ENCODE data around the gene NLGN2. TPM values are rescaled to one million over a fixed set of nuclear protein-coding genes. Genes with fewer than 3 reads are reported as not detected.
A peak's percentile ranks its signal among the peaks of the same experiment; 100 is the strongest.

Gene NLGN2
- total RNA-seq, 4 donors from 2014 or later: 12.0 to 30.2 (median 19.0) TPM

DNA sequence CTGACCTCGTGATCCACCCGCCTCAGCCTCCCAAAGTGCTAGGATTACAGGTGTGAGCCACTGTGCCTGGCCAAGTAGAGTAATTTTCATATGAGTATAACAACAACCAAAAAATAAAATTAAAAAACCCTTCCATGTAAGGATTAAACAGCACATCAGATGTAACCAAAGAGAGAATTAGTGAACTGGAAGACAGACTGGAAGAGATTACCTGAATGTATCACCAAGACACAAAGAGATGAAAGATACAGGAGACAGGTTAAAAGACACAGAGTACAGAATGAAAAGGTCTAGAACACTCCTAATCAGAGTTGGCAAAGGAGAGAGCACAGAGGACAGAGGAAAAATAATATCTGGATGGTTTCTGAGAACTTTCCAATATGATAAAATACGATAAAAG is 28.5 kb upstream of the NLGN2 start:
- intact Hi-C loops (cut with DNase I): no loop called here
- no peak overlapping the region for H3K4me3 ChIP-seq
- TF ChIP-seq EP300 (IDR thresholded peaks at IDR 0.05) (no peak), POLR2A (IDR thresholded peaks at IDR 0.05; ENCODE audit: low read depth) (no peak), POLR2AphosphoS5 (IDR thresholded peaks at IDR 0.05) (no peak)
- TF ChIP-seq, protein P1, sequence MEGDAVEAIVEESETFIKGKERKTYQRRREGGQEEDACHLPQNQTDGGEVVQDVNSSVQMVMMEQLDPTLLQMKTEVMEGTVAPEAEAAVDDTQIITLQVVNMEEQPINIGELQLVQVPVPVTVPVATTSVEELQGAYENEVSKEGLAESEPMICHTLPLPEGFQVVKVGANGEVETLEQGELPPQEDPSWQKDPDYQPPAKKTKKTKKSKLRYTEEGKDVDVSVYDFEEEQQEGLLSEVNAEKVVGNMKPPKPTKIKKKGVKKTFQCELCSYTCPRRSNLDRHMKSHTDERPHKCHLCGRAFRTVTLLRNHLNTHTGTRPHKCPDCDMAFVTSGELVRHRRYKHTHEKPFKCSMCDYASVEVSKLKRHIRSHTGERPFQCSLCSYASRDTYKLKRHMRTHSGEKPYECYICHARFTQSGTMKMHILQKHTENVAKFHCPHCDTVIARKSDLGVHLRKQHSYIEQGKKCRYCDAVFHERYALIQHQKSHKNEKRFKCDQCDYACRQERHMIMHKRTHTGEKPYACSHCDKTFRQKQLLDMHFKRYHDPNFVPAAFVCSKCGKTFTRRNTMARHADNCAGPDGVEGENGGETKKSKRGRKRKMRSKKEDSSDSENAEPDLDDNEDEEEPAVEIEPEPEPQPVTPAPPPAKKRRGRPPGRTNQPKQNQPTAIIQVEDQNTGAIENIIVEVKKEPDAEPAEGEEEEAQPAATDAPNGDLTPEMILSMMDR (IDR thresholded peaks at IDR 0.05): no peak
- no peak for DNase-seq (ENCODE audit: extremely low spot score)
- peaks cover 18 to 42% (median 37%) of the 10 kb centered on the region in 4 donors for H3K4me1 ChIP-seq
- 98% methylated on average over 3 of the region's 3 CpGs for WGBS
- H3K27me3 ChIP-seq: no peaks in the 10 kb centered on the region
- H3K27ac ChIP-seq (replicated peaks in 1 of 4): no peak overlapping the region
- H3K36me3 ChIP-seq: no peaks in the 10 kb centered on the region
- H3K9me3 ChIP-seq: no peaks in the 10 kb centered on the region

DNA sequence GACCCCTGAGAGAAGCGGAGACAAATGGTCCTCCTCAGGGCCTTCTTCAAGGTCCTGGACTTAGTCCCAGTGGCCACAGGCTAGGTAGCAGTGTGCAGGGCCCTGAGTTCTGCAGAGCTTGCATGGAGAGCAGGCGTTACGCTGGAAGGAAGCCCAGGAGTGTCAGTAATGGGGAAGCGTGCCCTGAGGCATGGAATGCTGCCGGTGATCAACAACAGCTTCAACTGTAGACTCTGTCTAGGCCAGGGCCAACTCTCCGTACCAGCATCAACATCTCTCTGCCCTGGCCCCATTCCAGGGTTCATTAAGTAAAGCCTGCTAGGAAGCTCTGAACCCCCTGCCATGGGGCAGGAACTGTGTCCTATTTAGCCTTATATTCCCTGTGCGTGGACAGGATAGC is 27.3 kb upstream of the NLGN2 start:
- Histone ChIP-seq H3K4me3 (peak overlapping the region; percentile 54 to 66 (median 60)), H3K27ac (replicated peaks in 1 of 4) (peak overlapping the region; percentile 75 to 77 (median 76)), H3K36me3 (no peaks in the 10 kb centered on the region), H3K27me3 (no peaks in the 10 kb centered on the region), H3K4me1 (peaks cover 18 to 47% (median 40%) of the 10 kb centered on the region in 4 donors), H3K9me3 (no peaks in the 10 kb centered on the region)
- WGBS: 45% methylated on average over 2 of the region's 7 CpGs
- intact Hi-C loops (cut with DNase I): no loop called here
- no peak for DNase-seq (ENCODE audit: extremely low spot score)
- TF ChIP-seq POLR2AphosphoS5 (IDR thresholded peaks at IDR 0.05): peak in 1 of 2 donors; percentile 54
- TF ChIP-seq, protein P1 (IDR thresholded peaks at IDR 0.05): no peak

DNA sequence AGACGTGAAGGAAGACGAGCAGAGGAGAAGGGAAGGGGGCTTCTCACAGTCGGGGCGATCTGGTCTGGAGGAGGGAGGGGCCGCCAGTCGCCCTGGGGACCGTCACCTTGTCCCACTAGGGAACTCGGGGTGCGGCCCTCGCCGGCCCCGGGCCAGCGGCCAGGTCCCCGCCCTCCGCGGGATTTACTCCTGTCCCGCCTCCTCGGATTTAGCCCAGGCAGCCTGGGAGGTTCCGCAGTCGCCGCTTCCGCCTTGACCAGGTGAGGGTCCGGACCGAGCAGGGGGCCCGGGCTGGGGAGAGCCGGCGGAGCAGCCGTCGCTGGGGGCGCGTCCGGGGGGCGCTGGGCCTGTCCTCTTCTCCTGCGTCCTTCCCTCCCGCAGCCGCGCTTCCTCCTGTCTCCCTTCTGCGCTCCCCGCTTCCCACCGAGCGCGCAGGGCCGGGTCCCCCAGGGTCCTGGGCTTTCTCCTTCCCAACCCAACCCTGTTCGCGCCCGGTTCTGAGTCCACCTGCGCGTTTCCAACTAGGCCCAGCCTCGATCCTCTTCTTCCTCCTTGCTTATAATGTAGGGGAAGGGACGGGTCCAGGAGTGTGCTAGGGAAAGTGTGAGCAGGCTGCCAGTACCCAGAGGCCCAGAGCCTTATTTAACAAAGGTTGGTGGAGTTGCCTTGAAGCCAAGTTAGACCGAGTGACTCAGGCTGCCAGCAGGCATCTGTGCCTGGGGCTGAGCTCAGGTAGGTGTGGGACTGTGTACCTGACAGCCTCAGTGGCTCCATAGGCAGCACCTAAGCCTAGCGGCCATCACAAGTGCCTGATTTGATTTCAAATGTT is 26.6 kb upstream of the NLGN2 start, which contains the start of gene TNK1:
Gene TNK1, plus strand, starts transcription at position 235 of the 829 bp plus-strand sequence. CDS start 1,838 bp downstream, outside the sequence.
- WGBS: 9% methylated on average over 36 of the region's 52 CpGs
- peaks cover 18 to 47% (median 40%) of the 10 kb centered on the region in 4 donors for H3K4me1 ChIP-seq
- H3K27me3 ChIP-seq: no peaks in the 10 kb centered on the region
- peak within 1 kb of the TSS; percentile 54 to 66 (median 60) for H3K4me3 ChIP-seq
- H3K27ac ChIP-seq (replicated peaks in 1 of 4): peak within 1 kb of the TSS; percentile 75 to 77 (median 76)
- peaks cover 0 to 2% (median 0%) of the 10 kb centered on the region in 4 donors for H3K36me3 ChIP-seq
- no peak for DNase-seq (ENCODE audit: extremely low spot score)
- no peaks in the 10 kb centered on the region for H3K9me3 ChIP-seq
- TF ChIP-seq, protein P1 (IDR thresholded peaks at IDR 0.05): no peak
- TF ChIP-seq POLR2A (IDR thresholded peaks at IDR 0.05; ENCODE audit: low read depth): peak; percentile 17
- no peak for TF ChIP-seq EP300 (IDR thresholded peaks at IDR 0.05)
- TF ChIP-seq POLR2AphosphoS5 (IDR thresholded peaks at IDR 0.05): peak; percentile 57 to 69
- intact Hi-C loops (cut with DNase I): no loop called here

DNA sequence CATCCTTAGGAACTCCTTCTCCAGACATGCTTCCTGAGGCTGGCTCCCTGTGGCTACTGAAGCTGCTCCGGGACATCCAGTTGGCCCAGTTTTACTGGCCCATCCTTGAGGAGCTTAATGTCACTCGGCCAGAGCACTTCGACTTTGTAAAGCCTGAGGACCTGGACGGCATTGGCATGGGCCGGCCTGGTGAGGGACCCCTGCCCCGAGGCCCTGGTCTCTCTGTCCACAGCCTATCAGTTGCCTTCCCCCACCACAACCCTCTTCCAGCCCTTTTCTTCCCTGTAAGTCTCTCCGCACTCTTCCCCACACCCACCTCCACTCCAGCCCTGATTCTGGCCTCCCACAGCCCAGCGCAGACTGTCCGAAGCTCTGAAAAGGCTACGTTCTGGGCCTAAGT is 24.7 kb upstream of the NLGN2 start:
- no peak for TF ChIP-seq EP300 (IDR thresholded peaks at IDR 0.05)
- no peak for TF ChIP-seq POLR2AphosphoS5 (IDR thresholded peaks at IDR 0.05)
- TF ChIP-seq, protein P1 (IDR thresholded peaks at IDR 0.05): no peak
- no peak for TF ChIP-seq POLR2A (IDR thresholded peaks at IDR 0.05; ENCODE audit: low read depth)
- peaks cover 18 to 47% (median 40%) of the 10 kb centered on the region in 4 donors for H3K4me1 ChIP-seq
- no peaks in the 10 kb centered on the region for H3K9me3 ChIP-seq
- intact Hi-C loops (cut with DNase I): no loop called here
- no peak overlapping the region for H3K27ac ChIP-seq (replicated peaks in 1 of 4)
- H3K4me3 ChIP-seq: no peak overlapping the region
- WGBS: 94% methylated on average over 10 of the region's 10 CpGs
- H3K36me3 ChIP-seq: peaks cover 0 to 19% (median 11%) of the 10 kb centered on the region in 4 donors
- peak; percentile 64 for DNase-seq (ENCODE audit: extremely low spot score)
- no peaks in the 10 kb centered on the region for H3K27me3 ChIP-seq
